Spleen (tissue), 7 donors: ENCODE data around the gene PDZD2.

Experiments
- CTCF ChIP-seq, 11 experiments: fragments of 200-600 bp in 7 of 11; fragments of 450-650 bp in 4 of 11; sonication (generic) in 4 of 11; IDR thresholded peaks in 8 of 11; conservative IDR thresholded peaks in 3 of 11; 1 replicate in 7 of 11; 2 replicates in 4 of 11; pipeline versions ENCODE4 v1.4.0 to v1.8.0; 2016 to 2021; ENCODE audit warnings: antibody characterized with exemption in 11 of 11, inconsistent platforms in 4 of 11, mild to moderate bottlenecking in 1 of 11
- POLR2AphosphoS5 ChIP-seq, 3 donors: sonication (generic); formaldehyde crosslinking; IDR thresholded peaks; one replicate each; pipeline ENCODE4 v1.5.1; 2017; ENCODE audit warnings: antibody characterized with exemption in 3 of 3
- donor health status: DM: no; HTN: no; CAD: no; lungs with moderate emphysema.
- donor health status: DM: no; HTN: no; CAD: no.
- donor health status: DM: no; HTN: no; CAD: no.

GRCh38 chr5:32029781-32030180, 390.9 kb downstream of the PDZD2 start:
- TF ChIP-seq CTCF (IDR thresholded peaks at IDR 0.05 in 8 of 11, conservative IDR thresholded peaks at IDR 0.05 in 3 of 11) (no peak), POLR2AphosphoS5 (IDR thresholded peaks at IDR 0.05) (no peak)
